Naive thymus-derived CD4-positive, alpha-beta T cell (primary cell): ENCODE measurements around the gene F8. TPM values are rescaled to one million over a fixed set of nuclear protein-coding genes. Genes with fewer than 3 reads are reported as not detected.

Source experiments
- ATAC-seq: fragments of 150-1000 bp; cut with Tn5 transposase; 2 replicates; pipeline ENCODE4 v1.10.0; 2021; ENCODE audit warnings: mild to moderate bottlenecking, moderate library complexity
- CTCF ChIA-PET: fragments of 350-600 bp; sonication (Branson Sonifier 250); formaldehyde crosslinking; loops from one replicate; lab custom pipeline; 2021; ENCODE audit warnings: antibody characterized with exemption; lab: Charles Lee
- POLR2A ChIA-PET: fragments of 350-600 bp; sonication (Branson Sonifier 250); formaldehyde crosslinking; loops from one replicate; lab custom pipeline; 2021; ENCODE audit warnings: antibody characterized with exemption, inconsistent platforms; lab: Charles Lee
- DNase-seq, 9 donors: peaks; one replicate each; pipeline versions ENCODE4 v3.0.0 to v3.0.0-alpha.2; 2020 to 2022; ENCODE audit warnings: mixed read lengths in 1 of 9
- H3K27ac ChIP-seq: one replicate; pipeline ENCODE4 v1.7.0; 2013; ENCODE audit warnings: mild to moderate bottlenecking, low read depth, low read length, moderate library complexity
- H3K27me3 ChIP-seq, 2 donors: one replicate each; pipeline ENCODE4 v1.7.0; 2013; ENCODE audit warnings: low read length in 2 of 2, mild to moderate bottlenecking in 2 of 2, moderate library complexity in 2 of 2; ENCODE audit not compliant: control insufficient read depth in 2 of 2, insufficient read depth in 2 of 2
- H3K36me3 ChIP-seq, 3 experiments: 1 replicate in 2 of 3; 2 replicates in 1 of 3; pipeline ENCODE4 v1.7.0; 2013; ENCODE audit warnings: low read length in 3 of 3, mild to moderate bottlenecking in 3 of 3, moderate library complexity in 1 of 3; ENCODE audit not compliant: insufficient read depth in 3 of 3, control insufficient read depth in 2 of 3
- H3K4me1 ChIP-seq, 2 donors: one replicate each; pipeline ENCODE4 v1.7.0; 2013; ENCODE audit warnings: low read length in 2 of 2, mild to moderate bottlenecking in 2 of 2, moderate library complexity in 1 of 2; ENCODE audit not compliant: control insufficient read depth in 2 of 2, insufficient read depth in 2 of 2
- H3K4me3 ChIP-seq: 2 replicates; pipeline ENCODE4 v1.7.0; 2013; ENCODE audit warnings: mild to moderate bottlenecking, low read length
- H3K9me3 ChIP-seq, 3 experiments: 1 replicate in 2 of 3; 2 replicates in 1 of 3; pipeline ENCODE4 v1.7.0; 2013; ENCODE audit warnings: low read length in 3 of 3; ENCODE audit not compliant: control insufficient read depth in 2 of 3
- H3K27ac Mint-ChIP-seq, 9 donors: one replicate each; pipeline ENCODE4 v1.8.0; 2020 to 2022; ENCODE audit warnings: mixed read lengths in 9 of 9, mild to moderate bottlenecking in 8 of 9, moderate library complexity in 5 of 9, inconsistent platforms in 2 of 9
- H3K27me3 Mint-ChIP-seq, 5 donors: one replicate each; pipeline ENCODE4 v1.8.0; 2021 to 2022; ENCODE audit warnings: mixed read lengths in 5 of 5, mild to moderate bottlenecking in 1 of 5
- H3K36me3 Mint-ChIP-seq, 5 donors: one replicate each; pipeline ENCODE4 v1.8.0; 2020 to 2022; ENCODE audit warnings: mixed read lengths in 5 of 5, mild to moderate bottlenecking in 3 of 5, inconsistent platforms in 1 of 5
- H3K4me1 Mint-ChIP-seq, 7 donors: one replicate each; pipeline ENCODE4 v1.8.0; 2020 to 2022; ENCODE audit warnings: mixed read lengths in 7 of 7, mild to moderate bottlenecking in 3 of 7, inconsistent platforms in 1 of 7
- H3K4me3 Mint-ChIP-seq, 10 donors: one replicate each; pipeline ENCODE4 v1.8.0; 2020 to 2022; ENCODE audit warnings: mild to moderate bottlenecking in 10 of 10, mixed read lengths in 10 of 10, moderate library complexity in 6 of 10, inconsistent platforms in 2 of 10
- H3K9me3 Mint-ChIP-seq, 11 donors: one replicate each; pipeline ENCODE4 v1.8.0; 2020 to 2022; ENCODE audit warnings: mixed read lengths in 11 of 11, mild to moderate bottlenecking in 4 of 11, inconsistent platforms in 1 of 11, moderate library complexity in 1 of 11
- intact Hi-C, 2 donors: fragments of 100-400 bp; cut with micrococcal nuclease; formaldehyde crosslinking; loops; one replicate each; pipeline ENCODE4 v1.15.1; 2023
- polyA plus RNA-seq, 2 donors: library from polyadenylated mRNA; unstranded; fragments of 300-500 nt; fragmentation: Illumina TruSeq; gene quantifications; one replicate each; pipeline ENCODE4 v1.2.3, GENCODE V29; 2021
- total RNA-seq, 6 experiments: library from RNA in 5 of 6; stranded (reverse) in 5 of 6; gene quantifications; 1 replicate in 5 of 6; 2 replicates in 1 of 6; pipeline ENCODE4 v1.2.3 and lab custom pipeline; 2021 to 2026

The F8 gene
- total and polyA plus RNA-seq, 7 experiments from 2014 or later = 0.61 to 5.7 (median 1.3) TPM

GRCh38 chrX:154991039-154991438 is 31.5 kb downstream of the F8 start:
- intact Hi-C loops = no loop called here
- Histone ChIP-seq H3K36me3 (no peaks in the 10 kb centered on the region), H3K4me3 (no peak overlapping the region), H3K27me3 (peaks cover 0 to 3% of the 10 kb centered on the region in 2 donors), H3K9me3 (no peaks in the 10 kb centered on the region), H3K27ac (no peak overlapping the region), H3K4me1 (no peaks in the 10 kb centered on the region)
- ChIA-PET POLR2A (no interaction called here), CTCF (no interaction called here)
- H3K36me3 Mint-ChIP-seq = no peaks in the 10 kb centered on the region
- DNase-seq (peak in 1 of 9 donors; percentile 30), ATAC-seq (no peak)
- H3K4me3 Mint-ChIP-seq = no peak overlapping the region
- peaks cover 0 to 5% (median 0%) of the 10 kb centered on the region in 5 donors for H3K27me3 Mint-ChIP-seq
- no peak overlapping the region for H3K27ac Mint-ChIP-seq
- H3K9me3 Mint-ChIP-seq = no peaks in the 10 kb centered on the region
- H3K4me1 Mint-ChIP-seq = no peaks in the 10 kb centered on the region

GRCh38 chrX:154990496-154990895 is 32.0 kb downstream of the F8 start:
- H3K4me3 Mint-ChIP-seq = no peak overlapping the region
- no peaks in the 10 kb centered on the region for H3K36me3 ChIP-seq
- no peak overlapping the region for H3K27ac Mint-ChIP-seq
- no peaks in the 10 kb centered on the region for H3K9me3 ChIP-seq
- ATAC-seq = no peak
- no peaks in the 10 kb centered on the region for H3K4me1 ChIP-seq
- no peak overlapping the region for H3K4me3 ChIP-seq
- CTCF ChIA-PET = no interaction called here
- H3K4me1 Mint-ChIP-seq = no peaks in the 10 kb centered on the region
- POLR2A ChIA-PET = no interaction called here
- DNase-seq = no peak
- H3K27ac ChIP-seq = no peak overlapping the region
- peaks cover 0 to 5% (median 0%) of the 10 kb centered on the region in 5 donors for H3K27me3 Mint-ChIP-seq
- intact Hi-C loops = no loop called here
- no peaks in the 10 kb centered on the region for H3K36me3 Mint-ChIP-seq
- no peaks in the 10 kb centered on the region for H3K9me3 Mint-ChIP-seq
- peaks cover 0 to 3% of the 10 kb centered on the region in 2 donors for H3K27me3 ChIP-seq

- H3K27me3 ChIP-seq = peaks cover 0 to 3% of the 10 kb centered on the region in 2 donors
- no peaks in the 10 kb centered on the region for H3K36me3 Mint-ChIP-seq
- intact Hi-C loops = no loop called here
- DNase-seq (no peak), ATAC-seq (no peak)
- H3K4me3 Mint-ChIP-seq = no peak overlapping the region
- no peaks in the 10 kb centered on the region for H3K4me1 ChIP-seq
- H3K4me1 Mint-ChIP-seq = no peaks in the 10 kb centered on the region
- no peaks in the 10 kb centered on the region for H3K36me3 ChIP-seq
- ChIA-PET POLR2A (no interaction called here), CTCF (interaction anchor here (0.7 kb wide), 1 partner anchor 9 kb away, joined by 3 read pairs; no protein-coding TSS in a partner anchor)
- H3K27ac ChIP-seq = no peak overlapping the region
- H3K9me3 ChIP-seq = no peaks in the 10 kb centered on the region
- H3K4me3 ChIP-seq = no peak overlapping the region
- no peak overlapping the region for H3K27ac Mint-ChIP-seq
- H3K27me3 Mint-ChIP-seq = peaks cover 0 to 5% (median 0%) of the 10 kb centered on the region in 5 donors
- H3K9me3 Mint-ChIP-seq = no peaks in the 10 kb centered on the region
Measured at GRCh38 chrX:154988719-154989118, 33.8 kb downstream of the F8 start.

- intact Hi-C loops = loop anchor here in 1 of 2 donors (1.0 kb wide), 1 partner anchor 69 kb away; no protein-coding TSS in a partner anchor
- Histone ChIP-seq H3K27ac (no peak overlapping the region), H3K27me3 (peaks cover 0 to 3% of the 10 kb centered on the region in 2 donors), H3K4me3 (no peak overlapping the region), H3K9me3 (no peaks in the 10 kb centered on the region), H3K36me3 (no peaks in the 10 kb centered on the region), H3K4me1 (no peaks in the 10 kb centered on the region)
- Mint-ChIP-seq H3K27ac (no peak overlapping the region), H3K36me3 (no peaks in the 10 kb centered on the region), H3K4me3 (no peak overlapping the region), H3K9me3 (no peaks in the 10 kb centered on the region), H3K4me1 (no peaks in the 10 kb centered on the region), H3K27me3 (peaks cover 0 to 5% (median 0%) of the 10 kb centered on the region in 5 donors)
- CTCF ChIA-PET = no interaction called here
- DNase-seq (no peak), ATAC-seq (no peak)
- POLR2A ChIA-PET = no interaction called here
Measured at GRCh38 chrX:154987940-154988339, 34.6 kb downstream of the F8 start.

GRCh38 chrX:154986826-154987575 is 35.5 kb downstream of the F8 start:
- CTCF ChIA-PET = no interaction called here
- no peaks in the 10 kb centered on the region for H3K36me3 Mint-ChIP-seq
- no peak for ATAC-seq

GRCh38 chrX:154981116-154981411 is 41.5 kb downstream of the F8 start:
- Mint-ChIP-seq H3K4me1 (peaks cover 0 to 16% (median 7%) of the 10 kb centered on the region in 7 donors), H3K36me3 (peaks cover 0 to 2% (median 0%) of the 10 kb centered on the region in 5 donors), H3K9me3 (peaks cover 0 to 17% (median 7%) of the 10 kb centered on the region in 11 donors), H3K27ac (peak overlapping the region in 8 of 9 donors; percentile 73 to 96 (median 89)), H3K27me3 (no peaks in the 10 kb centered on the region), H3K4me3 (peak overlapping the region; percentile 53 to 93 (median 82))
- ChIA-PET POLR2A (interaction anchor here (1.2 kb wide), 1 partner anchor 46 kb away, joined by 3 read pairs; the partner anchor contains the start of gene FUNDC2), CTCF (interaction anchor here (1.2 kb wide), 1 partner anchor 76 kb away, joined by 4 read pairs; no protein-coding TSS in a partner anchor)
- Histone ChIP-seq H3K4me1 (peaks cover 0 to 5% of the 10 kb centered on the region in 2 donors), H3K4me3 (peak overlapping the region; percentile 65), H3K9me3 (no peaks in the 10 kb centered on the region), H3K27me3 (no peaks in the 10 kb centered on the region), H3K36me3 (no peaks in the 10 kb centered on the region), H3K27ac (no peak overlapping the region)
- no peak for ATAC-seq
- no peak for DNase-seq
- intact Hi-C loops = loop anchor here (1.0 to 5.0 kb wide), 13 partner anchors 46 to 840 kb away; partner anchors contain the start of genes FUNDC2 (in 2 of the 2), BRCC3 (in 1 of the 2), CMC4 (in 1 of the 2) and MTCP1 (in 1 of the 2)

More at GRCh38 chrX:154986826-154987575, 35.5 kb downstream of the F8 start:
- Histone ChIP-seq H3K4me3 (no peak overlapping the region), H3K27ac (no peak overlapping the region), H3K36me3 (no peaks in the 10 kb centered on the region), H3K9me3 (no peaks in the 10 kb centered on the region), H3K27me3 (peaks cover 0 to 3% of the 10 kb centered on the region in 2 donors), H3K4me1 (no peaks in the 10 kb centered on the region)
- no peaks in the 10 kb centered on the region for H3K9me3 Mint-ChIP-seq
- H3K4me3 Mint-ChIP-seq = no peak overlapping the region
- DNase-seq = peak in 1 of 9 donors; percentile 4
- peaks cover 0 to 5% (median 0%) of the 10 kb centered on the region in 5 donors for H3K27me3 Mint-ChIP-seq
- no peaks in the 10 kb centered on the region for H3K4me1 Mint-ChIP-seq
- POLR2A ChIA-PET = no interaction called here
- H3K27ac Mint-ChIP-seq = no peak overlapping the region
- intact Hi-C loops = loop anchor here in 1 of 2 donors (1.0 kb wide), 1 partner anchor 70 kb away; no protein-coding TSS in a partner anchor
